A549 (cell line): ENCODE measurements around the gene SEC22C. TPM values are rescaled to one million over a fixed set of nuclear protein-coding genes. Genes with fewer than 3 reads are reported as not detected.
"Not testable (repeated sequence)": the region's sequence is repeated elsewhere in the genome, so short reads cannot be mapped to it uniquely, and the experiment has no call there.

ENCODE experiments used
- ATAC-seq, 2 experiments: fragments of 200-7000 bp in 1 of 2; fragments of >200 bp in 1 of 2; cut with Nextera tagmentation in 1 of 2; cut with Tn5 transposase in 1 of 2; 3 replicates each; pipeline versions ENCODE4 v1.8.0 to v1.9.1; 2018 to 2020; ENCODE audit warnings: mild to moderate bottlenecking in 1 of 2, moderate library complexity in 1 of 2
- CTCF ChIA-PET: fragments of 300-600 bp; sonication (Branson Sonifier 250); formaldehyde crosslinking; extraction: SDS; loops from one replicate; lab custom pipeline; 2021; ENCODE audit warnings: antibody characterized with exemption, inconsistent platforms; lab: Yijun Ruan, JAX
- POLR2A ChIA-PET: fragments of 350-600 bp; formaldehyde crosslinking; extraction: SDS; loops from one replicate; lab custom pipeline; 2021; ENCODE audit warnings: antibody characterized with exemption, inconsistent platforms; lab: Yijun Ruan, JAX
- DNase-seq, 2 experiments: peaks; one replicate each; pipeline versions ENCODE4 v3.0.0 to v3.0.0-alpha.2; 2011 to 2016; ENCODE audit warnings: low read depth in 1 of 2, low spot score in 1 of 2
- FAIRE-seq: peaks from 2 replicates; lab custom pipeline; 2011; peaks lifted over from hg19 to GRCh38; lab: Jason Lieb, UNC
- H3K27ac ChIP-seq, 2 experiments: fragments of >200 bp; sonication (Bioruptor Twin); formaldehyde crosslinking; 3 replicates each; pipeline ENCODE4 v1.5.1; 2016 to 2017
- H3K4me1 ChIP-seq: fragments of >200 bp; sonication (Bioruptor Twin); formaldehyde crosslinking; 3 replicates; pipeline ENCODE4 v1.6.1; 2016
- H3K4me2 ChIP-seq: fragments of >200 bp; sonication (Bioruptor Twin); formaldehyde crosslinking; 3 replicates; pipeline ENCODE4 v1.6.1; 2016
- H3K4me3 ChIP-seq: fragments of >200 bp; sonication (Bioruptor Twin); formaldehyde crosslinking; 3 replicates; pipeline ENCODE4 v1.5.1; 2016
- H3K9me3 ChIP-seq: fragments of >200 bp; sonication (Bioruptor Twin); formaldehyde crosslinking; 3 replicates; pipeline ENCODE4 v1.6.1; 2016
- BCL3 ChIP-seq: fragments of >200 bp; sonication (Bioruptor Twin); formaldehyde crosslinking; IDR thresholded peaks from 3 replicates; pipeline ENCODE4 v1.6.1; 2016
- BHLHE40 ChIP-seq: IDR thresholded peaks from 2 replicates; pipeline ENCODE4 v1.6.1; 2012; ENCODE audit warnings: low read depth, low read length, inconsistent platforms
- EHF ChIP-seq: fragments of 250-450 bp; sonication (Bioruptor Pico); IDR thresholded peaks from 2 replicates; pipeline ENCODE4 v1.5.0; 2020; ENCODE audit warnings: mild to moderate bottlenecking
- ESRRA ChIP-seq: fragments of 150-350 bp; IDR thresholded peaks from 2 replicates; pipeline ENCODE4 v1.6.1; 2014; ENCODE audit warnings: mild to moderate bottlenecking, low read length, borderline replicate concordance
- FOSB ChIP-seq: fragments of 250-450 bp; sonication (Bioruptor Pico); IDR thresholded peaks from 2 replicates; pipeline ENCODE4 v1.5.0; 2020; ENCODE audit warnings: mild to moderate bottlenecking, moderate library complexity
- FOXS1 ChIP-seq: fragments of 250-450 bp; sonication (Bioruptor Pico); IDR thresholded peaks from 2 replicates; pipeline ENCODE4 v1.5.0; 2020; ENCODE audit warnings: mild to moderate bottlenecking, moderate library complexity
- HEYL ChIP-seq: fragments of 250-450 bp; sonication (Bioruptor Pico); IDR thresholded peaks from 2 replicates; pipeline ENCODE4 v1.8.0; 2021; ENCODE audit warnings: mild to moderate bottlenecking, moderate library complexity
- HMGXB4 ChIP-seq: fragments of 250-450 bp; sonication (Bioruptor Pico); IDR thresholded peaks from 2 replicates; pipeline ENCODE4 v1.5.0; 2021; ENCODE audit warnings: mild to moderate bottlenecking, moderate library complexity, borderline replicate concordance
- HOXA7 ChIP-seq: fragments of 250-450 bp; sonication (Bioruptor Pico); IDR thresholded peaks from 2 replicates; pipeline ENCODE4 v1.5.0; 2020; ENCODE audit warnings: mild to moderate bottlenecking, moderate library complexity
- HOXB5 ChIP-seq: fragments of 250-450 bp; sonication (Bioruptor Pico); IDR thresholded peaks from 2 replicates; pipeline ENCODE4 v1.5.0; 2020; ENCODE audit warnings: mild to moderate bottlenecking, moderate library complexity
- JUNB ChIP-seq: fragments of >200 bp; sonication (Bioruptor Twin); formaldehyde crosslinking; IDR thresholded peaks from 2 replicates; pipeline ENCODE4 v1.6.1; 2016
- MAZ ChIP-seq: fragments of 150-350 bp; IDR thresholded peaks from 2 replicates; pipeline ENCODE4 v1.6.1; 2014; ENCODE audit warnings: antibody characterized with exemption, low read depth, low read length, borderline replicate concordance
- MYC ChIP-seq: IDR thresholded peaks from 2 replicates; pipeline ENCODE4 v1.6.1; 2012; ENCODE audit warnings: mild to moderate bottlenecking, inconsistent platforms, low read length, improper control_type of control experiment, borderline replicate concordance
- NFE2L2 ChIP-seq: fragments of 150-350 bp; conservative IDR thresholded peaks from 2 replicates; pipeline ENCODE4 v1.6.1; 2014; ENCODE audit warnings: low read length
- PHF8 ChIP-seq: fragments of 200-600 bp; sonication (generic); IDR thresholded peaks from 2 replicates; pipeline ENCODE4 v1.6.1; 2016; ENCODE audit warnings: low read depth, mild to moderate bottlenecking, antibody characterized with exemption, moderate library complexity, borderline replicate concordance
- POLR2AphosphoS2 ChIP-seq: conservative IDR thresholded peaks from 2 replicates; pipeline ENCODE4 v1.6.1; 2012; ENCODE audit warnings: low read length, improper control_type of control experiment, inconsistent platforms
- RAD21 ChIP-seq, 2 experiments: fragments of >200 bp in 1 of 2; sonication (Bioruptor Twin) in 1 of 2; formaldehyde crosslinking in 1 of 2; IDR thresholded peaks in 1 of 2; conservative IDR thresholded peaks in 1 of 2; 2 replicates in 1 of 2; 3 replicates in 1 of 2; pipeline ENCODE4 v1.6.1; 2012 to 2018; ENCODE audit warnings: inconsistent platforms in 1 of 2
- RARB ChIP-seq: fragments of 250-450 bp; sonication (Bioruptor Pico); IDR thresholded peaks from 2 replicates; pipeline ENCODE4 v1.8.0; 2021; ENCODE audit warnings: mild to moderate bottlenecking, moderate library complexity
- RCOR1 ChIP-seq: fragments of 150-350 bp; IDR thresholded peaks from 2 replicates; pipeline ENCODE4 v1.6.1; 2014; ENCODE audit warnings: antibody characterized with exemption, low read length, low read depth
- SREBF2 ChIP-seq: fragments of 450-650 bp; IDR thresholded peaks from 2 replicates; pipeline ENCODE4 v1.6.1; 2014; ENCODE audit warnings: mild to moderate bottlenecking, moderate library complexity
- TFCP2L1 ChIP-seq: fragments of 250-450 bp; sonication (Bioruptor Pico); IDR thresholded peaks from 2 replicates; pipeline ENCODE4 v1.5.0; 2021; ENCODE audit warnings: mild to moderate bottlenecking
- USF2 ChIP-seq: fragments of 450-650 bp; IDR thresholded peaks from 2 replicates; pipeline ENCODE4 v1.6.1; 2014; ENCODE audit warnings: antibody characterized with exemption
- ZSCAN20 ChIP-seq: fragments of 250-450 bp; sonication (Bioruptor Pico); IDR thresholded peaks from 2 replicates; pipeline ENCODE4 v1.8.0; 2022; ENCODE audit warnings: mild to moderate bottlenecking, moderate library complexity
- WGBS: methylation state at CpG from one replicate; pipeline ENCODE4 v1.1.6; 2017; ENCODE audit errors: missing lambda C conversion rate; 5-methylcytosine and 5-hydroxymethylcytosine counted together
- polyA plus RNA-seq, 4 experiments: library from polyadenylated mRNA; depleted of rRNA in 3 of 4; stranded (reverse); fragments of >200 nt; fragmentation: RNase III in 1 of 4; extraction: RNeasy Plus Mini Kit Qiagen cat#74134 plus additional on column Dnase treatment in 1 of 4; gene quantifications; 2 replicates in 3 of 4; 3 replicates in 1 of 4; pipeline ENCODE4 v1.2.3, GENCODE V29; 2011 to 2017

Gene SEC22C
- polyA plus RNA-seq, 2 of the 4 experiments (the other 2 are of a cell fraction) = 31.0 to 36.2 TPM

GRCh38 chr3:42597098-42597497 lies 15.3 kb upstream of the SEC22C start:
- DNase-seq, H3K9me3 ChIP-seq, H3K4me1 ChIP-seq, H3K27ac ChIP-seq, H3K4me3 ChIP-seq, ATAC-seq, H3K4me2 ChIP-seq, POLR2A ChIA-PET, FAIRE-seq: not testable (repeated sequence)
- 90% methylated on average over 7 of the region's 7 CpGs for WGBS
- CTCF ChIA-PET = interaction anchor here (0.5 to 1.6 kb wide), 2 partner anchors 11 to 16 kb away, joined by 3 read pairs; no protein-coding TSS in a partner anchor

- FAIRE-seq = no peak
- ATAC-seq = no peak
- Histone ChIP-seq H3K4me2 (no peak overlapping the region), H3K4me1 (peaks cover 9% of the 10 kb centered on the region), H3K9me3 (no peaks in the 10 kb centered on the region), H3K27ac (no peak overlapping the region), H3K4me3 (no peak overlapping the region)
- CTCF ChIA-PET = no interaction called here
- DNase-seq = no peak
- TF ChIP-seq HMGXB4 (CRISPR knock-in tag) = no peak
- no peak for TF ChIP-seq POLR2AphosphoS2
- no peak for TF ChIP-seq HEYL
- TF ChIP-seq HOXA7 (CRISPR knock-in tag) = no peak
- no peak for TF ChIP-seq HOXB5
- no peak for TF ChIP-seq RAD21 (conservative IDR thresholded peaks at IDR 0.05 in 1 of 2, IDR thresholded peaks at IDR 0.05 in 1 of 2)
- no peak for TF ChIP-seq USF2
- TF ChIP-seq RCOR1 = no peak
- no peak for TF ChIP-seq ZSCAN20 (CRISPR knock-in tag)
- 90% methylated on average over 4 of the region's 4 CpGs for WGBS
- POLR2A ChIA-PET = no interaction called here
Observed at GRCh38 chr3:42595682-42596081, 13.9 kb upstream of the SEC22C start.

- CTCF ChIA-PET = interaction anchor here (1.2 kb wide), 1 partner anchor 13 kb away, joined by 4 read pairs; the partner anchor contains the start of gene SEC22C
- 100% methylated on average over 1 of the region's 1 CpG for WGBS
- peaks cover 13% of the 10 kb centered on the region for H3K4me1 ChIP-seq
- DNase-seq (no peak), ATAC-seq (no peak)
- TF ChIP-seq HOXA7 (CRISPR knock-in tag) (no peak), MYC (no peak), ESRRA (no peak), FOSB (CRISPR knock-in tag) (no peak)
- TF ChIP-seq, all 56 proteins: peak for 0
- Histone ChIP-seq H3K9me3 (no peaks in the 10 kb centered on the region), H3K4me3 (no peak overlapping the region), H3K27ac (no peak overlapping the region), H3K4me2 (no peak overlapping the region)
- POLR2A ChIA-PET = no interaction called here
- FAIRE-seq = no peak
Observed at GRCh38 chr3:42593635-42594034, 11.9 kb upstream of the SEC22C start.

GRCh38 chr3:42591811-42592210 lies 10.0 kb upstream of the SEC22C start:
- 86% methylated on average over 4 of the region's 4 CpGs for WGBS
- peak overlapping the region; percentile 96 for H3K4me2 ChIP-seq
- peak overlapping the region; percentile 89; the same call in 1 of the 3 replicates for H3K4me3 ChIP-seq
- ChIA-PET POLR2A (interaction anchor here (0.7 to 2.9 kb wide), 2 partner anchors 9 to 10 kb away, joined by 3 to 47 read pairs; partner anchors contain the start of genes NKTR and SEC22C), CTCF (interaction anchor here (0.9 kb wide), 1 partner anchor 55 kb away, joined by 3 read pairs; no protein-coding TSS in a partner anchor)
- H3K9me3 ChIP-seq = no peaks in the 10 kb centered on the region
- no peak for TF ChIP-seq PHF8
- no peak for TF ChIP-seq BHLHE40
- no peak for TF ChIP-seq NFE2L2
- no peak for TF ChIP-seq MYC
- TF ChIP-seq RARB (CRISPR knock-in tag) = no peak
- TF ChIP-seq BCL3 = no peak
- no peak for TF ChIP-seq SREBF2
- no peak for TF ChIP-seq TFCP2L1 (CRISPR knock-in tag)
- no peak for TF ChIP-seq FOXS1
- TF ChIP-seq MAZ = no peak
- no peak for TF ChIP-seq RCOR1
- no peak for TF ChIP-seq ZSCAN20 (CRISPR knock-in tag)
- TF ChIP-seq EHF = no peak
- TF ChIP-seq HOXA7 (CRISPR knock-in tag) = no peak
- no peak for TF ChIP-seq JUNB
- H3K27ac ChIP-seq = peak overlapping the region in 1 of 2 experiments; percentile 90; a peak in 3 of 6 replicates
- peaks cover 13% of the 10 kb centered on the region for H3K4me1 ChIP-seq
- ATAC-seq (no peak), FAIRE-seq (no peak), DNase-seq (no peak)
